B cell (primary cell): ENCODE data around the gene ADAMTSL1. TPM values are rescaled to one million over a fixed set of nuclear protein-coding genes. Genes with fewer than 3 reads are reported as not detected.

Experiments used
- ATAC-seq: fragments of 200-7000 bp; cut with Tn5 transposase; one replicate; pipeline ENCODE4 v1.10.0; 2021; ENCODE audit warnings: low read depth, mild to moderate bottlenecking, moderate number of reproducible peaks, moderate library complexity
- CTCF ChIA-PET: fragments of 350-600 bp; sonication (Branson Sonifier 250); formaldehyde crosslinking; loops from one replicate; lab custom pipeline; 2021; ENCODE audit warnings: antibody characterized with exemption, inconsistent platforms; lab: Charles Lee
- POLR2A ChIA-PET: fragments of 350-600 bp; sonication (Branson Sonifier 250); formaldehyde crosslinking; loops from one replicate; lab custom pipeline; 2021; ENCODE audit warnings: antibody characterized with exemption; lab: Charles Lee
- DNase-seq: peaks from one replicate; pipeline ENCODE4 v3.0.0; 2013
- H2AFZ ChIP-seq: 2 replicates; pipeline ENCODE4 v1.6.1; 2012; ENCODE audit warnings: mild to moderate bottlenecking, low read depth, low read length; ENCODE audit not compliant: insufficient read depth, poor library complexity, severe bottlenecking
- H3K27ac ChIP-seq, 2 donors: 1 replicate in 1 of 2; 2 replicates in 1 of 2; pipeline ENCODE4 v1.5.1; 2012 to 2013; ENCODE audit warnings: low read length in 2 of 2, mild to moderate bottlenecking in 2 of 2, moderate library complexity in 1 of 2
- H3K27me3 ChIP-seq, 4 experiments: fragments of 200-600 bp in 1 of 4; sonication (generic) in 1 of 4; replicated peaks in 1 of 4; 1 replicate in 2 of 4; 2 replicates in 2 of 4; pipeline versions ENCODE4 v1.6.1 to v1.7.0; 2013 to 2016; ENCODE audit warnings: low read length in 3 of 4, mild to moderate bottlenecking in 2 of 4, mixed read lengths in 1 of 4, moderate library complexity in 1 of 4; ENCODE audit not compliant: insufficient read depth in 4 of 4, control insufficient read depth in 3 of 4; ENCODE audit errors: control extremely low read depth in 1 of 4
- H3K36me3 ChIP-seq, 2 experiments: replicated peaks in 1 of 2; 1 replicate in 1 of 2; 2 replicates in 1 of 2; pipeline versions ENCODE4 v1.6.1 to v1.7.1; 2013; ENCODE audit warnings: low read length in 1 of 2; ENCODE audit not compliant: insufficient read depth in 2 of 2, control insufficient read depth in 1 of 2; ENCODE audit errors: control extremely low read depth in 1 of 2, extremely low read depth in 1 of 2
- H3K4me1 ChIP-seq, 2 donors: fragments of 200-600 bp in 1 of 2; sonication (generic) in 1 of 2; 1 replicate in 1 of 2; 2 replicates in 1 of 2; pipeline versions ENCODE4 v1.5.1 to v1.6.1; 2013 to 2017; ENCODE audit warnings: low read length in 2 of 2; ENCODE audit not compliant: control insufficient read depth in 2 of 2, insufficient read depth in 2 of 2
- H3K4me2 ChIP-seq: replicated peaks from 2 replicates; pipeline ENCODE3; 2012; ENCODE audit warnings: mild to moderate bottlenecking, low read depth, low read length; ENCODE audit not compliant: poor library complexity, severe bottlenecking
- H3K4me3 ChIP-seq, 5 experiments: fragments of 200-600 bp in 1 of 5; sonication (generic) in 1 of 5; 1 replicate in 3 of 5; 2 replicates in 2 of 5; pipeline versions ENCODE4 v1.5.1 to v1.7.0; 2011 to 2016; ENCODE audit warnings: low read length in 4 of 5, mild to moderate bottlenecking in 4 of 5, low read depth in 2 of 5, control low read depth in 1 of 5, moderate library complexity in 1 of 5; ENCODE audit not compliant: insufficient read depth in 1 of 5; ENCODE audit errors: control extremely low read depth in 1 of 5, extremely low read depth in 1 of 5
- H3K79me2 ChIP-seq: fragments of 200-600 bp; sonication (generic); one replicate; pipeline ENCODE4 v1.6.0; 2016; ENCODE audit warnings: low read length; ENCODE audit not compliant: control insufficient read depth, insufficient read depth
- H3K9ac ChIP-seq: fragments of 200-600 bp; sonication (generic); 2 replicates; pipeline ENCODE4 v1.6.1; 2017; ENCODE audit warnings: mild to moderate bottlenecking, low read length, moderate library complexity
- H3K9me3 ChIP-seq, 3 donors: one replicate each; pipeline versions ENCODE4 v1.6.1 to v1.7.1; 2013; ENCODE audit warnings: low read length in 2 of 3; ENCODE audit not compliant: control insufficient read depth in 2 of 3, insufficient read depth in 1 of 3; ENCODE audit errors: control extremely low read depth in 1 of 3
- H4K20me1 ChIP-seq: 2 replicates; pipeline ENCODE4 v1.6.0; 2012; ENCODE audit warnings: mild to moderate bottlenecking, low read length; ENCODE audit not compliant: insufficient read depth, control insufficient read depth, poor library complexity, severe bottlenecking
- H3K27ac Mint-ChIP-seq: one replicate; pipeline ENCODE4 v1.8.0; 2021; ENCODE audit warnings: mixed read lengths
- H3K27me3 Mint-ChIP-seq: one replicate; pipeline ENCODE4 v1.8.0; 2021; ENCODE audit warnings: mixed read lengths
- H3K4me1 Mint-ChIP-seq: one replicate; pipeline ENCODE4 v1.8.0; 2021; ENCODE audit warnings: mixed read lengths
- H3K4me3 Mint-ChIP-seq: one replicate; pipeline ENCODE4 v1.8.0; 2021; ENCODE audit warnings: mixed read lengths
- H3K9me3 Mint-ChIP-seq: one replicate; pipeline ENCODE4 v1.8.0; 2022; ENCODE audit warnings: mixed read lengths; ENCODE audit not compliant: insufficient read depth
- EZH2 ChIP-seq: IDR thresholded peaks from 2 replicates; pipeline ENCODE4 v1.6.1; 2012; ENCODE audit warnings: borderline replicate concordance, low read depth, mild to moderate bottlenecking, moderate library complexity, low read length; ENCODE audit not compliant: insufficient read depth, poor library complexity, severe bottlenecking
- WGBS: methylation state at CpG from one replicate; pipeline ENCODE4 v1.1.5; 2013; ENCODE audit warnings: missing lambda C conversion rate; ENCODE audit not compliant: insufficient coverage; 5-methylcytosine and 5-hydroxymethylcytosine counted together
- intact Hi-C: fragments of 100-400 bp; cut with micrococcal nuclease; formaldehyde crosslinking; loops from one replicate; pipeline ENCODE4 v1.10.0; 2022
- polyA plus RNA-seq: library from polyadenylated mRNA; depleted of rRNA; stranded (reverse); fragments of >200 nt; gene quantifications from 2 replicates; pipeline ENCODE4 v1.2.3, GENCODE V29; 2012
- total RNA-seq, 2 donors: library from RNA; stranded (reverse); fragments of 120-200 nt in 1 of 2; gene quantifications; 1 replicate in 1 of 2; 2 replicates in 1 of 2; pipeline versions ENCODE4 v1.2.3 to v1.2.4, GENCODE V29; 2013 to 2022
- TF ChIP-seq, protein P1 (sequence below): fragments of 200-600 bp; IDR thresholded peaks from one replicate; pipeline ENCODE4 v1.8.0; 2022; ENCODE audit warnings: antibody characterized with exemption, mild to moderate bottlenecking

The ADAMTSL1 gene
- total and polyA plus RNA-seq, 2 donors (not counting 1 experiment from before 2014, with no cell fraction given): not detected

DNA sequence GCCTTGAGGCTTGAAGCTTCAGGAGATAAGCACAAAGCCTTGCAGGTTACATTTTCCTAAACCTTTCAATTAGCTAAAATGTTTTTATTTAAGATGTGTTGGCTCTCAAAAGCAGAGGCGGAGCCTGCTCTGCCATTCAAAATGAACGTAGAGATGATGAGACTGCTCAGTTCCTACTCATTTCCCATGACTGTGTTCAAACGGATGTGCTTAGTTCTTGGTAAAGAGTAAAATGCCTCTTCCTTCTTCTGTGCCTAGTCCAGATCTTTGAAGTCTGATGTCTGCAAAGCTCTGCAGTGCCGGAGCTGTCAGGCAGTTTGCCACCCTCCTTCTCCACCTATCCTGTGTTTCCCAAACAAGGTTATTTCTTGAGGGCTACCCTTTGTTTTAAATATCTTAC is 46.3 kb upstream of the ADAMTSL1 start:
- ATAC-seq (no peak), DNase-seq (no peak)
- WGBS: 93% methylated on average over 3 of the region's 4 CpGs
- intact Hi-C loops: no loop called here
- Mint-ChIP-seq H3K4me3 (no peak overlapping the region), H3K27ac (no peak overlapping the region), H3K9me3 (no peaks in the 10 kb centered on the region), H3K27me3 (no peaks in the 10 kb centered on the region), H3K4me1 (no peaks in the 10 kb centered on the region)
- H3K27ac ChIP-seq: no peak overlapping the region
- H3K36me3 ChIP-seq: no peaks in the 10 kb centered on the region
- no peaks in the 10 kb centered on the region for H3K79me2 ChIP-seq
- H3K27me3 ChIP-seq: no peaks in the 10 kb centered on the region
- H3K9ac ChIP-seq: no peak overlapping the region
- no peak overlapping the region for H3K4me3 ChIP-seq
- H3K4me1 ChIP-seq: no peaks in the 10 kb centered on the region
- no peaks in the 10 kb centered on the region for H3K9me3 ChIP-seq
- no peak overlapping the region for H3K4me2 ChIP-seq
- CTCF ChIA-PET: no interaction called here
- H4K20me1 ChIP-seq: no peaks in the 10 kb centered on the region
- TF ChIP-seq, protein P1, sequence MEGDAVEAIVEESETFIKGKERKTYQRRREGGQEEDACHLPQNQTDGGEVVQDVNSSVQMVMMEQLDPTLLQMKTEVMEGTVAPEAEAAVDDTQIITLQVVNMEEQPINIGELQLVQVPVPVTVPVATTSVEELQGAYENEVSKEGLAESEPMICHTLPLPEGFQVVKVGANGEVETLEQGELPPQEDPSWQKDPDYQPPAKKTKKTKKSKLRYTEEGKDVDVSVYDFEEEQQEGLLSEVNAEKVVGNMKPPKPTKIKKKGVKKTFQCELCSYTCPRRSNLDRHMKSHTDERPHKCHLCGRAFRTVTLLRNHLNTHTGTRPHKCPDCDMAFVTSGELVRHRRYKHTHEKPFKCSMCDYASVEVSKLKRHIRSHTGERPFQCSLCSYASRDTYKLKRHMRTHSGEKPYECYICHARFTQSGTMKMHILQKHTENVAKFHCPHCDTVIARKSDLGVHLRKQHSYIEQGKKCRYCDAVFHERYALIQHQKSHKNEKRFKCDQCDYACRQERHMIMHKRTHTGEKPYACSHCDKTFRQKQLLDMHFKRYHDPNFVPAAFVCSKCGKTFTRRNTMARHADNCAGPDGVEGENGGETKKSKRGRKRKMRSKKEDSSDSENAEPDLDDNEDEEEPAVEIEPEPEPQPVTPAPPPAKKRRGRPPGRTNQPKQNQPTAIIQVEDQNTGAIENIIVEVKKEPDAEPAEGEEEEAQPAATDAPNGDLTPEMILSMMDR: no peak
- TF ChIP-seq EZH2: no peak
- POLR2A ChIA-PET: no interaction called here
- H2AFZ ChIP-seq: no peak overlapping the region

GRCh38 chr9:18428661-18429060 is 45.3 kb upstream of the ADAMTSL1 start:
- Histone ChIP-seq H3K9ac (no peak overlapping the region), H3K27ac (no peak overlapping the region), H3K27me3 (no peaks in the 10 kb centered on the region), H3K9me3 (no peaks in the 10 kb centered on the region), H4K20me1 (no peaks in the 10 kb centered on the region), H3K79me2 (no peaks in the 10 kb centered on the region), H3K4me2 (no peak overlapping the region), H3K4me1 (no peaks in the 10 kb centered on the region), H3K4me3 (no peak overlapping the region), H2AFZ (no peak overlapping the region), H3K36me3 (no peaks in the 10 kb centered on the region)
- ChIA-PET POLR2A (no interaction called here), CTCF (no interaction called here)
- intact Hi-C loops: no loop called here
- WGBS: no CpG with 5 or more reads among the region's 3 CpGs
- no peak for DNase-seq
- H3K9me3 Mint-ChIP-seq: no peaks in the 10 kb centered on the region
- no peak overlapping the region for H3K27ac Mint-ChIP-seq
- no peak overlapping the region for H3K4me3 Mint-ChIP-seq
- ATAC-seq: no peak
- H3K27me3 Mint-ChIP-seq: peaks cover 3% of the 10 kb centered on the region
- H3K4me1 Mint-ChIP-seq: no peaks in the 10 kb centered on the region
- TF ChIP-seq, protein P1: no peak
- no peak for TF ChIP-seq EZH2
